HG02884 (cell line): ENCODE measurements around the gene KNTC1.
"Not testable (repeated sequence)": the region's sequence is repeated elsewhere in the genome, so short reads cannot be mapped to it uniquely, and the experiment has no call there.

Experiments used
- ATAC-seq: cut with Tn5 transposase; IDR thresholded peaks from one replicate; pipeline ENCODE4 v1.9.1; 2021; ENCODE audit warnings: mild to moderate bottlenecking, moderate library complexity; ENCODE audit not compliant: unreplicated experiment

KNTC1 gene

DNA sequence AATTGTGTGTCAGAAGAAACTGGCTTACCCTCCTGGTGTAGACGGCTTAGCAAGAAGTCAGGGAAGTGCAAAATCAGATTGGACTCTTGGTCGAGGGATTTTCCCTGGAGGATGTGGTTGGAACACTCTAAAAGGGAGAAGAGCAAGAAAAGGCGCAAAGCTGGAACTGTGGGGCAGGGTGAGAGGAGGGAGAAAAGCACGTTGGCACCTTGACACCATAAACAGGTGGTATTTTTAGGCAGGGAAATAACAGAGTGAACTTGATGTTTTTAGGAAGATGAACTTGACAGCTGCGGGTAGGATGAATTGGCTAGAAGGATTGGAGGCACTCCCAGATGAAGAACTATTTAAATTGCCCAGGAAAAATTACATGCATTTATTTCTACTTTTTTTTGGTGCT, 108.4 kb downstream of the KNTC1 start:
- ATAC-seq: no peak

DNA sequence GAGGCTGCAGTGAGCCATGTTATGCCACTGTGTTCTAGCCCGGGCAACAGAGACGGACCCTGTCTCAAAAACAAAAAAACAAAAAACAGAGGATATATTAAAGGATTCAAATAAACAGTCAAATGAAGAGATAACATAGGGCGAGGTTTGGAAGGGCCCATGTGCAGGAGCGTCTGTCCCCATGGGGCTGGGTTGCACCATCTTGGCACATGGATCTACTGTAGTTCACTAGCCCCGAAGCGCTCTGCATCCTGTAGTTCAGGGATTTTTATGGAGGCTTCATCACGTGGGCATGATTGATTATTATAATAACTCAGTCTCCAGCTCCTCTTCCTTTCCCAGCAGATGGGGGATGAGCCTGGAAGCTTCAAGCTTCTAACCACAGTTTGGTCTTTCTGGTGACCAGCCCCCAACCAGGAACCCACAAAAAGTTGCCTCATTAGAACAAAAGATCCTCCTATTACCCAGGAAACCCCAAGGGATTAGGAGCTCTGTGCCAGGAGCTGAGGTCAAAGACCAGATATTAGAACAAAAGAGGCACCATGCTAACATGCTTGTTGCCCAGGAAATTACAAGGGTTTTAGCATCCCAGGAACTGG, 116.3 kb downstream of the KNTC1 start:
- no peak for ATAC-seq

DNA sequence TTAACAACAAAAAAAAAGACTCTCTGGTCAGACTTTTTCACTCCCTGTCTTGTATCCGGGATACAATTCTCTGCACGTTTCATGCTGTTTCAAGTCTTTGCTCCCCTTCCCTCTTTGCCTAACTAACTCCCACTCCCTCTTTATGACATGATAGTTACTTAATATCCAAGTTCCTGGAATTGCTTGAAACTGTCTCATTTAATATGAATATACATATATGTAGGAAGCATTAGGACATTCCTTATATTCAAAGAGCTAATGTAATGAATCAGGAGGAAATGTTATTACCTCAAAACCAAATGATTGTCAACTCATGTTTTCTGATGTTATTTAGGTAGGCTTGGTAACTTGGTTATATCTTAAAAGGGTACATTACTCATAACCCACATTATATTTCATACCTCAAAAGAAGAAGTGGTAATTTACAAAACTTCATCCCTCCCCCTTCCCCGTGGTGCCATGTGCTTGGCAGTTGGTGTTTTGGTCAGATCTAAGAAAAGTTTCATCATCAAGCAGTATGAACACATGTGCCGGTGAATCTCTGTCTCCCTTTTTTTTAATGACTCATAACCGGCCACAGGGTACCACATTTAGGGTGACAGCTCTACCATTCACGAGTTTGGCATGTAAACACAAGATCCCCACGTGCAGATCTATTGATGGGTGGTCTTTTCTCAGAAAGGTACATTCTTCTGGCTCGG, 119.6 kb downstream of the KNTC1 start:
- ATAC-seq: peak; percentile 72

DNA sequence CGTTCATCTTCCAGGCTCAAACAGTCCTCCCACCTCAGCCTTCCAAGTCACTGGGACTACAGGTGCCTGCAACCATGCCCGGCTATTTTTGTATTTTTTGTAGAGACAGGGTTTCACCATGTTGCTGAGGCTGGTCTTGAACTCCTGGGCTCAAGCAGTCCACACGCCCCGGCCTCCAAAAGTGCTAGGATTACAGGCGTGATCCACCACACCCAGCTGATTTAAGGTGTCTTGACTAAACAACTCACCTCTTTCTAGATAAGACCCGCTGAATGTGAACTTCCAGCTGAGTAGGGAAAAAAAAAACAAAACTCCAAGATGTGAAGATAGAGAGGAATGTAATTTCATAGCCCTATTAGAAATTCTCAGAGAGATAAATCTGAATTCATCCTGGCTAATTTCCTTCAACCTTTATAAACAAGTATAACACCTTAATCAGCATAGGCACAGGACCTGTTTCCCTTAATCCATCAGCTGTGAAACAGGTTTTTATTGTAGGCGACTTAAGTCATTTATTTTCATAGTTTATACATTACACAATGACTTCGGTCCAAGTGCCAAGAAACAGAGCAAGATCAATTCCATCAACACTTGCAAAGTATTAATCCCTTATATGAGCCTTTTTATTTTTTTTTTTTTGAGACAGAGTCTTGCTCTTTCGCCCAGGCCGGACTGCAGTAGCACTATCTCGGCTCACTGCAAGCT, 124.6 kb downstream of the KNTC1 start:
- ATAC-seq: no peak

DNA sequence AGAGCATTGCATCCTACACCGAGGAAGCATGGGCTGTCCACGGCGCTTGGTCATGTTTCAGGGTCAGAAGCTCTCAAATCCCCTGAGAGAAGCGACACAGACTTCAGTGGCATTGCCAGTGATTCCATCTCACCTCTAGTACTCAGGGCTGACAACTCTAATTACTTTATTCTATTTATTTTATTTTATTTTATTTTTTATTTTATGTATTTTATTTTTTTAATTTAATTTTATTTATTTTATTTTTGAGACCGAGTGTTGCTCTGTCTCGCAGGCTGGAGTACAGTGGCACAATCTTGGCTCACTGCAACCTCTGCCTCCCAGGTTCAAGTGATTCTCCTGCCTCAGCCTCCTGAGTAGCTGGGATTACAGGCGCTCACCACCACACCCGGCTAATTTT, 126.2 kb downstream of the KNTC1 start:
- not testable (repeated sequence) for ATAC-seq

DNA sequence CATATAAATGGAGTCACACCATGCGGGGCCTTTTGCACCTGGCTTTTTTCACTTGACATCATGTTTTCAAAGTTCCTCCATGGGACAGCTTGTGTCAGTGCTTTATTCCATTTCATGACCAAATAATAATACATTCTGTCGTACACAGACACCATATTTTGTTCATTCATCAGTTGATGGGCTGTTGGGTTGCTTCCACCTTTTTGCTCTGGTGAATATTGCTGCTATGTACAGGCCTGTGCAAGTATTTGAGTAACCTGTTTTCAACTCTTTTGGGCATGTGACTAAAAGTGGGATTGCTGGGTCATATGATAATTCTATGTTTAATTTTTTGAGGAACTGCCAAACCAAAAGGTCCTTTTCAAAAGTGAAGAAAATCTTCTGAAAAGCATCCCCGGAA, 129.2 kb downstream of the KNTC1 start:
- no peak for ATAC-seq

DNA sequence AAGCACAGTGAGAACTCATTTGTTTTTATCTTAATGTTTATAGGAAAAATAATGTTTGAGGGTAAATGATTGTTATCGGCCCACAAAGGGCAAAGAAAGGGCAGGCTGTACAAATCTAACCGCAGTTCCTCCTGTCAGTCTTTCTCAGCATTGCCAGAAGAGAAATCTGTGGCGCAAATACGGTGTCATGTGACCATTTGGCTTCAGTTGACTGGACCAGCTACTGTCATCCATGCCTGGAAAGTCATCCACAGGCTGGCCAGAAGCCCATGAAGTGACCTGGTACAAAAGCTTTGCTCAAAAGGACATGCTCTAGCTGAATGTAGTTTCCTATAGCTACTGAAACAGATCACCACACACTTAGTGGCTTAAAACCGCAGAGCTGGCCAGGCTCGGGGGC, 132.5 kb downstream of the KNTC1 start:
- no peak for ATAC-seq

DNA sequence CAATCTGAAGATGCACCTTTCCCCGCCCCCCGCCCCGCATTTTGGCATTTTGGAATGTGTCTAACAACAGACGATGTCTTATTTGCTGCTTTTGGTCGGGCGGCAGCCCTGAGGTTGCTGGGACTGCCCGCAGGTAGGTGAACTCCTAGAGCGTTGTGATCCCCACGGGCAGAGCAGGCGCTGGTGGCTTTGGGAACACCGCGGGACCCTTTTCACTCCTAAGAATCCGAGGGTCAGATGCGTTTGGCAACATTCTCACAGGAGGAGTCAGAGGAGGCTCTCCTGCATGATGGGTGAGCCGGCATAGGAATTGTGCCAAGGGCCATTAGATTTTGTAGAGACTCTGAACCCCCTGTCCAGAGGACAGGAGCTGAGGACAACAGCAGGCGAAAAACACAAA, 134.2 kb downstream of the KNTC1 start:
- no peak for ATAC-seq

DNA sequence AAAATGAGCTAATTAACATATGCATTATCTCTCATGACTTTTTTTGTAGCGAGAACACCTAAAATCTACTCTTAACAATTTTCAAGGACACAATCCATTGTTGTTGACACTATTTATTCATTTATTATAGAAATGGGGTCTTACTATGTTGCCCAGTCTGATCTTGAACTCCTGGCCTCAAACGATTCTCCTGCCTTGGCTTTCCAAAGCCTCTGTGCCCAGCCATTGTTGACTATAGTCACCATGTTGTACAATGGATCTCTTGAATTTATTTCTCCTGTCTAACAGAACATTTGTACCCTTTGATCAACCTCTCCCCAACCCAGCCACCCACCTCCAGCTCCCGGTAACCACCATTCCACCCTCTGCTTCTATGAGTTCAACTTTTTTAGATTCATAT, 134.9 kb downstream of the KNTC1 start:
- ATAC-seq: no peak

DNA sequence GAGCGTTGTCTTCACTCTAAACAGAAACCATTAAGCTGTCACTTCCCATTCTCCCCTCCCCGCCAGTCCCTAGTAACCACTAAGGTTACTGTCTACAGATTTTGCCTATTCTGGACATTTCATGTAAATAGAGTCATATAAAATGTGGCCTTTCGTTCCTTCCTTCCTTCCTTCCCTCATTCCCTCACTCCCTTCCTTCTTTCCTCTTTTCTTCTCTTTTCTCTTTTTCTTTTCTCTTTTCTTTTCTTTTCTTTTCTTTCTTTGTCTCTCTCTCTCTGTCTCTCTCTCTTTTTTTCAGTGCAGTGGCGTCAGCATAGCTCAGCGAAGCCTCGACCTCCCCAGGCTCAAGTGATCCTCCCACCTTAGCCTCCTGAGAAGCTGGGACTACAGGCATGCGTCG, 138.3 kb downstream of the KNTC1 start:
- no peak for ATAC-seq

DNA sequence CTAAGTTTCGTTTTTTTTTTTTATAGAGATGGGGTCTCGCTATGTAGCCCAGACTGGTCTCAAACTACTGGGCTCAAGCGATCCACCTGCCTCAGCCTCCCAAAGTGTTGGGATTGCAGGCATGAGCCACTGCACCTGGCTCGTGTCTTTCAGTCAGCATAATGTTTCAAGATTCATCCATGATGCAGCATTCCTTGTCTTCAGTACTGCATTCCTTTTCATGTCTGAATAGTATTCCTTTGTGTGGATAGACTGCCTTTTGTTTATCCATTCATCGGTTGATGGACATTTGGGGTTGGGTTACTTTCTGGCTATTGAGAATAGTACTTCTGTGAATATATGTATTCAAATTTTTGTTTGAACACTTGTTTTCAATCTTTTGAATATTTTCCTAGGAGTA, 138.7 kb downstream of the KNTC1 start:
- ATAC-seq: no peak

DNA sequence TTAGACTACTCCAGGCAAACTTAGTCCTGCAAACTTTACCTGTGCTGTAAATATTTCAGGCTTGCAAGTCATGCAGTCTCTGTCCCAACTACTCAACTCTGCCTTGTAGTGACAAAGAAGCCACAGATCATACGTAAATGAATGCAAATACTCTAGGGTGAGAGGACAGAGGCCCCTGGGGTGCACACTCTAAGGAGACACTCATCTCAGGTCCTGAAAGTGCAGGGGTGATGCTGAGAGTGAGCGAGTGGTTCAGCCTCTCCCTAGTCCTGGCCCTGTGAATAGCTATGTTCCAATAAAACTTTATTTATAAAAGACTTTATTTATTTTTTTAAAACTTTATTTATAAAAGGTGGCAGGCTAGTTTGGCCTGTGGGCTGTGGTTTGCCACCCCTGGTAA, 141.2 kb downstream of the KNTC1 start:
- no peak for ATAC-seq

DNA sequence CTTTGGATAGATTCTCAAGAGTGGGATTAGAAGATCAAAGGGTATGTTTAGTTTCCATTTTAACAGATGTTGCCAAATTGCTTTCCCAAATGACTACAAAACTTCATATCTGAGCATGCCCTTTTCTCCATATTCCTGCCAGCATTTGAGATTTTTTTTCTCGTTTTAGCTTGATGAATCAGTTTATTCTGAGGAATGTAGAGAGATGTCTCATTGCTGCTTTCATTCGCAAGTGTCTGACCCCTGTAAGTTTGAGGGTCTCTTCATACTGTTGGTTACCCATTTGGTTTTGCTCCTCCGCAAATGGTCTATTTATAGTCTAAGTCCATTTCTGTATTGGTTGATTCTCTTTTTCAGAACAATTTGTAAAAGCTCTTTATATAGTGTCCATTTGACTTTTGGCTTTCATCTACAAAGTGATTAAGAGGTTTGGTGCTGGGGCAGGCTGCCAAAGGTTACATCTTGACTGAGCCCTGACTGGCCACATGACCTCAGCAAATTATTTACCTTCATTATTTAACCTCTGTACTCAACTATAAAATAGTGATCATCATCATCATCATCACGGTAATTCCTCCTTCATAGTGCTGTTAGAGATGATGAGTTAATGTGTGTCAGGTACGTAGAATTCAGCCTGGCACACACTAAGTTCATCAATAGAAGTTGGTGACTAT, 142.5 kb downstream of the KNTC1 start:
- no peak for ATAC-seq

DNA sequence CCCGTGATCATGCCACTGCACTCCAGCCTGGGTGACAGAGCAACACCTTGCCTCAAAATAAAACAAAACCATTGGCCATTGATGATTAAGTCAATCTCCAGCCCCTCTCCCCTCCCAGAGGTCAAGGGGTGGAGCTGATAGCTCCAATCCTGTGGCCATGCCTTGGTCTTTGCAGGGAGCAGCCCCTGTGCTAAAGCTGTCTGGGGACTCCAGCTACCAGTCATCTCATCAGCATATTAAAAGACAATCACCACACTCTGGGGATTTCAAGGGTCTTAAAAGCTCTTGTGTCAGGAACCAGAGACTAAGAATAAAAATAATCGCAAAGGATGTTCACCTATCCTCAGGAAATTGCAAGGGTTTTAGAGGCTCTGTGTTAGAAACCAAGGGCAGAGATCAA, 145.5 kb downstream of the KNTC1 start:
- ATAC-seq: no peak
